Inferior parietal cortex (tissue), 1 donor: ENCODE measurements around the gene MPRIP.
"Not testable (repeated sequence)": the region's sequence is repeated elsewhere in the genome, so short reads cannot be mapped to it uniquely, and the experiment has no call there.

Experiments used
- DNase-seq: peaks from one replicate; pipeline ENCODE4 v3.0.0-alpha.2; 2016; ENCODE audit errors: extremely low spot score

MPRIP gene

DNA sequence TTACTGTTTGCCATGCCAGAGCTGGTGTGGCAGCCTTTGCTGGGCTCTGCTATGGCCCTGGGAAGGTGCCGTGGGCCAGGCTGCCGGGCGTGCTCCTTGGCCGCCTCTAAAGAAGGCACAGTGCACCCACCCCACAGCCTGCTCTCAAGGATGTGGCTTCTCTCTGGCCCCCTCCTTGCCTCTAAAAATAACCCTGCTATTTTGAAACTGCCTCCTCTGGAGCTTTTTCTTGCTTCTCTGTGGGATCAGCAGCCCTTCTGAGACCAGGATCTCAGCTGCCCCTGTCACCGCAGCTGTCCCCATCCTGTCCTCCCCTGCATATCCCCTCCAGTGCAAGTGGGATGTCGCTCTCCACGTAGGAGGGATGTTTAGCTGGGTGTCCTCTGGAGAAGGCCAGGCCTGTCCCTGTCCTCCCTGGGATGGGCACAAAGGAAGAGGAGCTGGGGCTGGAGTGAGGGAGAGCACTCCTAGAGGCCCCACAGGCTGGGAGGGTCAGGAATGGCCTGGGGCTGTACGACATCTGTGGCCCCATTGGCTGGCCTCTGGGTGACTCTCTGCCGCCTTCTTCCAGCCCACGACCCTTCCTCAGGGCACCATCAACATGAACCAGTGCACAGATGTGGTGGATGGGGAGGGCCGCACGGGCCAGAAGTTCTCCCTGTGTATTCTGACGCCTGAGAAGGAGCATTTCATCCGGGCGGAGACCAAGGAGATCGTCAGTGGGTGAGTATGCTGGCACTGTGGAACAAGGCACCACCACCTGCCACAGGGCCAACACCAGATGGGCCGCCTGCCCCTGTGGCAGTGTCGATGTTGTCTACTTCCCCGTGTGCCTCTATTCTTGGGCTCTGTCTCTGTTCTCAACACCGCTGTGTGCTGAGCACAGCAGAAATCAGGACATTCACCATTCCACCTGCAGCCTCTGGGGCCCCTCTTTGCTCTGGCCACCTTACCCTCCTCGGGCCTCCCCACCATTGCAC, 84.2 kb downstream of the MPRIP start:
- DNase-seq = no peak

- no peak for DNase-seq
Measured at GRCh38 chr17:17127156-17127555, 84.9 kb downstream of the MPRIP start.

- DNase-seq = no peak
Measured at GRCh38 chr17:17127730-17128291, 85.6 kb downstream of the MPRIP start.

DNA sequence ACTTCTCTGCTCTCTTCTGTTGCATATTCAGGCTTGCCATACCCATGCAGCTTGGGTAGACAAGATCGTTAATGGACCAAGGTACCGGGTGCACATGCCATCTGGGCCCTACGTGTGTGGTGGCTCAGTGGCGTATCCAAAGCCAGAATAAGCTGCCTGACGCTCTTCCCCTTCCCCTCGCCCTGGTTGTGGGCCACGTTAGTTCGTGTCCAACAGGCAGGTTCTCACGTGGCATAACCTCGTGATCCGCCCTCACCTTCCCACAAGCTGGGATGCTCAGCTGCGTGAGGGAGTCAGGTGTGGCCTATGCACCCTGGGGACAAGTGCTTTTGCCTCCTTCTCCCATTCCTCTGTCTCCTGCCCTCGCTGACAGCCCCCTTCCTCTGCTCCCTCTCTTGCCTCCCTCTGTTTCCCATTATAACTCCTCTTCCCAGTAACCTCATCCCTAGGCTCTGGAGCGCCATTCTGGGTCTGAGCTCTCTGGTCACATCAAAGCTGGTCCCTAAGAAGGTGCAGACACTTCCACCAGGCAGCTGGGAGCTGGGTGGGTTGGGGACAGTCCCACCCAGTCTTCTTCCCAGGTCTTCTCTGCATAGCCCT, 86.3 kb downstream of the MPRIP start:
- no peak for DNase-seq

DNA sequence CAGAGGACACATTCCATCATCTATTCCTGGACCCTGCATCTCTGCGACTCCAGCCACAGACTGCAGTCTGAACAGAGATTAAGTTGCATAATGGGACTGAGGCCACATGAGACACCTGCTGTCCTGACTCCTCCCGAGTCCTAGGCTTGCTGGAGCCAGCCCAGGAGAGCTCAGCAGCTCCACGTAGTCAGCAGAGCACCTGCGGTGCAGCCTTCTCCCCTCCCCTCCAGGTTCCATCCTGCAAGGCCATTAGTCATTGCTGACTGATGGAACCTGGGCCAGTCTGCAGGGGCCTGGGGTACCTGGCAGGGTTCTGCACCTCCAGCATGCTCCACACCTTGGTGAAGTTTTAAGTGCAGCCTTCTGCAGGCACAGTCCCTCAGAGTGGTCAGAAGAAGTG, 87.2 kb downstream of the MPRIP start:
- DNase-seq = no peak

GRCh38 chr17:17130077-17130844, 88.0 kb downstream of the MPRIP start:
- DNase-seq = no peak

DNA sequence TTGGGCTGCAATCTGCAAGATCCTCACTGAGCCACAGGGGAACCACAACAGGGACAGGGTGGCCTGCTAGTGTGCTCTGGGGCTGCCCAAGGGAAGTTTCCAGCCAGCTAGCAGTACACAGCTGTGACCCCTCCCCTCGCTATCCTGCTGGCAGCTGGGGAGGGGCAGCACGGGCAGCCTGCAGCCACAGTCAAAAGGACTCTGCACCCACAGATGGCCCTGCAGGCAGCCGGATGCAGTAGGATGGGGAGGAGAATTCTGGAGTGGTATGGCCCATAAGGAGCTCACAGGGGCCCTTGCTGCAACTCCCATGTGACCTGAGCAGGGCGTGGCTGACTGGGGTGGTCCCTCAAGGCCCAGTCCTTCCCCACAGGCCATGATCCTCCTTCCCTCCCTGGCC, 89.6 kb downstream of the MPRIP start:
- no peak for DNase-seq

DNA sequence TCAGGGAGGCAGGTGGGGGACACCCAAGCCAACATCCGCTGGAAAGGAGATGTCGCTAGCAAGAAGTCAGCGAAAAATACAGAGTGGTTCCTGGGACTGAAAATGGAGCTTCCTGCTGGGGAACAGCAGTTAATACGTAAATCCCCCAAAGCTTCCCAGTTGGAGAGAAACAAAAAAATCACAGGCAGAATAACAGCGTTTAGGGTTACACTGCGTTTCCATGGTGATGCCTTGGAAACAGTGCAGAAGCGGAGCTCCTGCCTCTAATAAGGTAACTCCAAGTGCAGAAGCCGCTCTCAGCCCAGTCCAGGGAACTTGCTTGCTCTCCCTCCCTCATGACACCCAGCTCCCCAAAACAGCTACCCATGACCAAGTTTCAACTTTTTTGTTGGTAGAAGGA, 90.5 kb downstream of the MPRIP start:
- no peak for DNase-seq

GRCh38 chr17:17134051-17134956, 92.0 kb downstream of the MPRIP start:
- no peak for DNase-seq

DNA sequence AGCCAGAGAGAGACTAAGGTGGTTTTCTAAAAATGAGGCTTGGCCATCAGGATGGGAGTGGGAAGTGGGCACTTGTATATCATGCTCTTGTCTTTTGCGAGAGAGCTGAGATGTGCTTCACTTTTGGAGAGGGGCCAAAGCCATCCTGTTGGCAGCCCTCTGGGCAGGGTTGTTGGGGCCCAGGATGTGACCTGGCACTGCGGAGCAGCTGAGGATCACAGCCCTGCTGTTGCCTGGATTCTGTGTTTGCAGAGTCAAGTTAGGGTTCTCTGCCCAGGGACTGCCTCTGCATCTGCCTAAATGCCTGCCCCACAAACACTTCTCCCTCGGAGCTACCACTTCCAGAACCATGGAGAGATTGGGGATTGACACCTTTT, 92.7 kb downstream of the MPRIP start:
- no peak for DNase-seq

GRCh38 chr17:17136221-17136620, 94.0 kb downstream of the MPRIP start:
- DNase-seq = not testable (repeated sequence)

GRCh38 chr17:17137731-17138585, 95.7 kb downstream of the MPRIP start:
- DNase-seq = no peak

GRCh38 chr17:17139972-17140589, 97.8 kb downstream of the MPRIP start:
- no peak for DNase-seq

DNA sequence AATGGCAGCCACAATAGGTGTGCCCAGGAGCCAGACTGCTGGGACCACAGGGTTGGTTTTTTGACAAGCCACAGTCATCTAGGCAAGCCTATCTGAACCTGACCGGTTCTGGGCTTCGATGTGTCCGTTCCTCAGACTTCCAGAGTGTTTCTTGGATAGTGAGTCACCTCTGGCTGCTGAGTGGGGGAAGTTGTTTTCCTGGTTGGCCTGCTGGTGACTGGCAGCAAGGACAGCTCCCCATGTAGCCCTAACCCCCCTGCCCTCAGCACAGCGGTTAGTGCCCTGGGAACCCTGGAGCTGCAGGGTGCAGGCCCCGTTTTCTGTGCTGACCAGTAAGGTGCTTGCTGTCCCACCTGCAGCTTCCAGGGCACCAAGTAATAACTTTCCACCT, 98.3 kb downstream of the MPRIP start:
- DNase-seq = no peak

DNA sequence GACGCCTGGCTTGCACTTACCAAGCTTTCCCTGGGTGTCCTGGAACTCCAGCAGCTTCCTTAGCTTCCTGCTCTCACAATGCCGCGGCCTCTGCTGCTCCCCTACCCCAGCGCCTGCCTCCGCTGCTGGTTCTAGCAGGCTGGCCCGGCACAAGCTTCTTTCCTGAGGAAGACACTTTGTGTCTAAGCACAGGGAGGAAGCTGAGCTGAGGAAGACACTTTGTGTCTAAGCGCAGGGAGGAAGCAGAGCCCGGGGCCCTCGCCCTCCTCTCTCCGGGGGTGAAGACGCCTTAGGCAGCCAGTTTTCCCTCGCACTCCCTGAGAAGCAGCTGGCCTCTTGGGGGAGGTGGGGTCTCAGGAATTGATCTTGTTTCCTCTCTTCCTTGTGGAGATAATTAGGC, 99.0 kb downstream of the MPRIP start:
- DNase-seq = no peak

DNA sequence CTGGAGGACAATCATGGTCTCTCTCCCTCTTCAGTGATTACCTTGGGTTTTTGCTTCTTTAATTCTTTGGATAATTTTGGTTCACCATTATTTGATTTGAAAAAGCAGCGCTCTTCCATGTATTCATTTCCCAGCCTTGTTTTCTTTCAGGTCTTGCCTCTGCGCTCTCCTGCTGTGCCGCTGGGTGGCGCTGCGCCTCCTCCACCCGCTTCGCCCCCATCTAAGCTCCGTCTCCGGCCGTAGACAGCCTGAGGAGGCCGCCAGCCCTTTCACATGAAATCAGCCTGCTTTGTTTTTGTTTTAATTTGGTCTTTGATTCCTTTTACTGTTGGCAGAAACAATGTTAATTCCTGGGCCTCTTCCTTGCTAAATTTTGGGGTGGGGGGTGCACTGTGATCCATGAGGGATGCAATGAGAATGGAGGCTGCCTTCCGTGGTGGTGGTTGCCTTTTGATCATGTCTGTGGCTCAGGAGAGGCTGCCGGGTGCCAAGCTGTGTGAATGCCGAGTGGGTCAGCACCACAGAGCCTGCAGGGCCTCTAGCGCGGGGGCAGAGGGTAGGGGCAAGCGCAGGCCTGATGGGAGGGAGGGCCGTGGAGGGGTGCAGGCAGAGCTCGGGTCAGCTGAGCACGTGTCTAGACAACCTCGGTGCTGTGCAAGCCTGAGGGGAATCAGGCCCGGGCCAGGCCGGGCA, 99.7 kb downstream of the MPRIP start:
- DNase-seq = peak; percentile 77

GRCh38 chr17:17142556-17142955, 100.3 kb downstream of the MPRIP start:
- no peak for DNase-seq

DNA sequence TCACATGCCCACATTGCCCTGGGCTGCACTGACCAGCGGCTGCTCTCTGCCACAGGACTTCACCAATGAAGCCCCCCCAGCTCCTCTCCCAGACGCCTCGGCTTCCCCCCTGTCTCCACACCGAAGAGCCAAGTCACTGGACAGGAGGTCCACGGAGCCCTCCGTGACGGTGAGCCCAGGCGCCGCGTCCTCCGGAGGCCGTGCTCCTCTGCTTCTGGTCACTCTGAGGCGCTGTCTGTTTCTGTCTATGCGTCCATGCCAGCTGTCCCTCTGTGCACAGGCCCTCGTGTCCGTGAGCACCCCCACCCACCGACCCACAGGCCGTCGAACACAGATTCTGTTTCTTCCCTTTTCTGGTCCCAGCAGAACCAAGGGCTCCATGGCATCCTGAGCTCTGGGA, 101.2 kb downstream of the MPRIP start:
- DNase-seq = no peak

- DNase-seq = no peak
Measured at GRCh38 chr17:17144061-17144460, 101.8 kb downstream of the MPRIP start.
